ENCODE data around the gene EPHB4.
"Not testable (repeated sequence)": the region's sequence is repeated elsewhere in the genome, so short reads cannot be mapped to it uniquely, and the experiment has no call there.

Gene EPHB4

GRCh38 chr7:100808354-100808875 lies 18.9 kb downstream of the EPHB4 start:
- DNase-seq (ENCODE audit: low read depth) = no peak
- H3K4me3 ChIP-seq (ENCODE audit: low read depth, low read length) = no peak overlapping the region
- no peak for TF ChIP-seq CTCF (IDR thresholded peaks at IDR 0.05; ENCODE audit: control insufficient read depth, extremely low read depth, insufficient read depth)

- DNase-seq (ENCODE audit: low read depth); H3K4me3 ChIP-seq (ENCODE audit: low read depth, low read length): not testable (repeated sequence)
Measured at GRCh38 chr7:100806883-100807282, 20.4 kb downstream of the EPHB4 start.

- TF ChIP-seq CTCF (IDR thresholded peaks at IDR 0.05; ENCODE audit: control insufficient read depth, extremely low read depth, insufficient read depth) = no peak
- no peak for DNase-seq (ENCODE audit: low read depth)
Measured at GRCh38 chr7:100806276-100806675, 21.0 kb downstream of the EPHB4 start.

GRCh38 chr7:100804681-100805431 lies 22.5 kb downstream of the EPHB4 start:
- TF ChIP-seq CTCF (IDR thresholded peaks at IDR 0.05; ENCODE audit: control insufficient read depth, extremely low read depth, insufficient read depth) = no peak
- H3K4me3 ChIP-seq (ENCODE audit: low read depth, low read length) = no peak overlapping the region
- DNase-seq (ENCODE audit: low read depth) = no peak

More at GRCh38 chr7:100806276-100806675, 21.0 kb downstream of the EPHB4 start:
- H3K4me3 ChIP-seq (ENCODE audit: low read depth, low read length) = no peak overlapping the region

GRCh38 chr7:100803398-100804161 lies 23.7 kb downstream of the EPHB4 start:
- H3K4me3 ChIP-seq (ENCODE audit: low read depth, low read length) = no peak overlapping the region
- DNase-seq (ENCODE audit: low read depth) = peak; percentile 43
- TF ChIP-seq CTCF (IDR thresholded peaks at IDR 0.05; ENCODE audit: control insufficient read depth, extremely low read depth, insufficient read depth) = no peak

GRCh38 chr7:100802951-100803350 lies 24.4 kb downstream of the EPHB4 start:
- no peak for DNase-seq (ENCODE audit: low read depth)
- no peak overlapping the region for H3K4me3 ChIP-seq (ENCODE audit: low read depth, low read length)
- no peak for TF ChIP-seq CTCF (IDR thresholded peaks at IDR 0.05; ENCODE audit: control insufficient read depth, extremely low read depth, insufficient read depth)

- no peak overlapping the region for H3K4me3 ChIP-seq (ENCODE audit: low read depth, low read length)
- peak; percentile 37 for DNase-seq (ENCODE audit: low read depth)
- no peak for TF ChIP-seq CTCF (IDR thresholded peaks at IDR 0.05; ENCODE audit: control insufficient read depth, extremely low read depth, insufficient read depth)
Measured at GRCh38 chr7:100801833-100802568, 25.3 kb downstream of the EPHB4 start.

Measured in LNCaP clone FGC (cell line).